ENCODE data around the gene GRIP1.

The GRIP1 gene

GRCh38 chr12:66367015-66367667, 311.7 kb downstream of the GRIP1 start:
- Histone ChIP-seq H3K4me1 (ENCODE audit: low read length) (no peaks in the 10 kb centered on the region), H2AFZ (ENCODE audit: low read length) (no peak overlapping the region), H3K4me2 (ENCODE audit: low read depth, low read length) (no peak overlapping the region), H3K9me2 (replicated peaks; ENCODE audit: insufficient read depth, low read length) (no peaks in the 10 kb centered on the region), H3F3A (ENCODE audit: insufficient read depth, low read length) (no peaks in the 10 kb centered on the region), H3K4me3 (ENCODE audit: low read length) (no peak overlapping the region), H3K79me2 (ENCODE audit: low read length) (no peaks in the 10 kb centered on the region), H3K9ac (ENCODE audit: low read length) (no peak overlapping the region), H3K27ac (ENCODE audit: low read length) (no peak overlapping the region), H3K36me3 (replicated peaks; ENCODE audit: insufficient read depth, low read length) (no peaks in the 10 kb centered on the region), H4K20me1 (ENCODE audit: insufficient read depth, low read length) (no peaks in the 10 kb centered on the region), H3K27me3 (replicated peaks; ENCODE audit: insufficient read depth, low read length) (no peaks in the 10 kb centered on the region), H3K9me3 (replicated peaks; ENCODE audit: insufficient read depth, low read length) (no peaks in the 10 kb centered on the region)
- TF ChIP-seq EZH2 (optimal IDR thresholded peaks at IDR 0.05; ENCODE audit: low read depth, low read length) = no peak
- TF ChIP-seq EZH2phosphoT487 (IDR thresholded peaks at IDR 0.05; ENCODE audit: low read length) = no peak
- no peak for TF ChIP-seq CTCF (IDR thresholded peaks at IDR 0.05; ENCODE audit: low read length)
- no peak for DNase-seq

- Histone ChIP-seq H3K4me3 (ENCODE audit: low read length) (no peak overlapping the region), H3F3A (ENCODE audit: insufficient read depth, low read length) (no peaks in the 10 kb centered on the region), H3K79me2 (ENCODE audit: low read length) (no peaks in the 10 kb centered on the region), H3K9me2 (replicated peaks; ENCODE audit: insufficient read depth, low read length) (no peaks in the 10 kb centered on the region), H3K9me3 (replicated peaks; ENCODE audit: insufficient read depth, low read length) (no peaks in the 10 kb centered on the region), H3K4me1 (ENCODE audit: low read length) (no peaks in the 10 kb centered on the region), H2AFZ (ENCODE audit: low read length) (no peak overlapping the region), H3K27ac (ENCODE audit: low read length) (no peak overlapping the region), H3K27me3 (replicated peaks; ENCODE audit: insufficient read depth, low read length) (no peaks in the 10 kb centered on the region), H3K36me3 (replicated peaks; ENCODE audit: insufficient read depth, low read length) (no peaks in the 10 kb centered on the region), H3K9ac (ENCODE audit: low read length) (no peak overlapping the region), H4K20me1 (ENCODE audit: insufficient read depth, low read length) (no peaks in the 10 kb centered on the region), H3K4me2 (ENCODE audit: low read depth, low read length) (no peak overlapping the region)
- no peak for TF ChIP-seq EZH2phosphoT487 (IDR thresholded peaks at IDR 0.05; ENCODE audit: low read length)
- no peak for TF ChIP-seq CTCF (IDR thresholded peaks at IDR 0.05; ENCODE audit: low read length)
- no peak for TF ChIP-seq EZH2 (optimal IDR thresholded peaks at IDR 0.05; ENCODE audit: low read depth, low read length)
- no peak for DNase-seq
Measured at GRCh38 chr12:66365718-66366490, 313.0 kb downstream of the GRIP1 start.

- DNase-seq = no peak
- TF ChIP-seq EZH2 (optimal IDR thresholded peaks at IDR 0.05; ENCODE audit: low read depth, low read length) (no peak), CTCF (IDR thresholded peaks at IDR 0.05; ENCODE audit: low read length) (no peak), EZH2phosphoT487 (IDR thresholded peaks at IDR 0.05; ENCODE audit: low read length) (no peak)
Measured at GRCh38 chr12:66361703-66362102, 317.2 kb downstream of the GRIP1 start.

More at GRCh38 chr12:66361703-66362102, 317.2 kb downstream of the GRIP1 start:
- H2AFZ ChIP-seq (ENCODE audit: low read length) = no peak overlapping the region
- H3K9me3 ChIP-seq (replicated peaks; ENCODE audit: insufficient read depth, low read length) = no peaks in the 10 kb centered on the region
- H3K9me2 ChIP-seq (replicated peaks; ENCODE audit: insufficient read depth, low read length) = no peaks in the 10 kb centered on the region
- H3K4me1 ChIP-seq (ENCODE audit: low read length) = no peaks in the 10 kb centered on the region
- no peak overlapping the region for H3K9ac ChIP-seq (ENCODE audit: low read length)
- no peak overlapping the region for H3K4me3 ChIP-seq (ENCODE audit: low read length)
- no peaks in the 10 kb centered on the region for H4K20me1 ChIP-seq (ENCODE audit: insufficient read depth, low read length)
- H3K79me2 ChIP-seq (ENCODE audit: low read length) = no peaks in the 10 kb centered on the region
- no peaks in the 10 kb centered on the region for H3K27me3 ChIP-seq (replicated peaks; ENCODE audit: insufficient read depth, low read length)
- H3K4me2 ChIP-seq (ENCODE audit: low read depth, low read length) = no peak overlapping the region
- H3K27ac ChIP-seq (ENCODE audit: low read length) = no peak overlapping the region
- no peaks in the 10 kb centered on the region for H3F3A ChIP-seq (ENCODE audit: insufficient read depth, low read length)
- no peaks in the 10 kb centered on the region for H3K36me3 ChIP-seq (replicated peaks; ENCODE audit: insufficient read depth, low read length)
